DND-41 (cell line): ENCODE data around the gene MSI2.
A peak's percentile ranks its signal among the peaks of the same experiment; 100 is the strongest.

ENCODE experiments used
- ATAC-seq: fragments of 200-7000 bp; cut with Tn5 transposase; 3 replicates; pipeline ENCODE4 v1.9.1; 2021; ENCODE audit warnings: low read depth; ENCODE audit not compliant: insufficient read depth
- DNase-seq: peaks from one replicate; pipeline ENCODE4 v3.0.0-alpha.2; 2020
- H2AFZ ChIP-seq: 2 replicates; pipeline ENCODE4 v1.6.0; 2012; ENCODE audit warnings: low read depth, low read length
- H3K27ac ChIP-seq: 2 replicates; pipeline ENCODE4 v1.5.1; 2012; ENCODE audit warnings: low read length, inconsistent platforms
- H3K27me3 ChIP-seq: fragments of 200-600 bp; sonication (generic); 2 replicates; pipeline ENCODE4 v1.6.0; 2012; ENCODE audit warnings: low read length, mild to moderate bottlenecking, inconsistent platforms; ENCODE audit not compliant: insufficient read depth, poor library complexity
- H3K36me3 ChIP-seq: 2 replicates; pipeline ENCODE4 v1.5.1; 2012; ENCODE audit warnings: low read length, inconsistent platforms; ENCODE audit not compliant: insufficient read depth
- H3K4me1 ChIP-seq: 2 replicates; pipeline ENCODE4 v1.5.1; 2012; ENCODE audit warnings: mild to moderate bottlenecking, low read length; ENCODE audit not compliant: insufficient read depth
- H3K4me2 ChIP-seq: 2 replicates; pipeline ENCODE4 v1.6.0; 2012; ENCODE audit warnings: mild to moderate bottlenecking, moderate library complexity, low read length, inconsistent platforms; ENCODE audit not compliant: insufficient read depth
- H3K4me3 ChIP-seq, 2 experiments: fragments of 200-600 bp in 1 of 2; shearing (Covaris generic) in 1 of 2; 2 replicates each; pipeline ENCODE4 v1.5.1; 2012 to 2016; ENCODE audit warnings: inconsistent platforms in 2 of 2, low read length in 2 of 2, mild to moderate bottlenecking in 2 of 2, low read depth in 1 of 2, moderate library complexity in 1 of 2
- H3K79me2 ChIP-seq: 2 replicates; pipeline ENCODE4 v1.6.0; 2012; ENCODE audit warnings: low read length, inconsistent platforms; ENCODE audit not compliant: insufficient read depth
- H3K9ac ChIP-seq: 2 replicates; pipeline ENCODE4 v1.6.0; 2012; ENCODE audit warnings: low read depth, mild to moderate bottlenecking, inconsistent platforms, low read length, moderate library complexity
- H3K9me3 ChIP-seq: 2 replicates; pipeline ENCODE4 v1.5.1; 2012; ENCODE audit warnings: low read length, moderate library complexity, mild to moderate bottlenecking, inconsistent platforms; ENCODE audit not compliant: insufficient read depth, severe bottlenecking
- H4K20me1 ChIP-seq: 2 replicates; pipeline ENCODE4 v1.6.0; 2012; ENCODE audit warnings: low read length; ENCODE audit not compliant: insufficient read depth
- EZH2 ChIP-seq: IDR thresholded peaks from 3 replicates; pipeline ENCODE4 v1.6.1; 2012; ENCODE audit warnings: borderline replicate concordance, low read depth, mild to moderate bottlenecking, moderate library complexity, low read length, inconsistent platforms; ENCODE audit not compliant: severe bottlenecking
- TF ChIP-seq, protein P1 (sequence below): IDR thresholded peaks from 2 replicates; pipeline ENCODE4 v1.5.1; 2012; ENCODE audit warnings: borderline replicate concordance, low read length, moderate library complexity, mild to moderate bottlenecking; ENCODE audit not compliant: poor library complexity, severe bottlenecking; ENCODE audit errors: extremely low read depth

The MSI2 gene

DNA sequence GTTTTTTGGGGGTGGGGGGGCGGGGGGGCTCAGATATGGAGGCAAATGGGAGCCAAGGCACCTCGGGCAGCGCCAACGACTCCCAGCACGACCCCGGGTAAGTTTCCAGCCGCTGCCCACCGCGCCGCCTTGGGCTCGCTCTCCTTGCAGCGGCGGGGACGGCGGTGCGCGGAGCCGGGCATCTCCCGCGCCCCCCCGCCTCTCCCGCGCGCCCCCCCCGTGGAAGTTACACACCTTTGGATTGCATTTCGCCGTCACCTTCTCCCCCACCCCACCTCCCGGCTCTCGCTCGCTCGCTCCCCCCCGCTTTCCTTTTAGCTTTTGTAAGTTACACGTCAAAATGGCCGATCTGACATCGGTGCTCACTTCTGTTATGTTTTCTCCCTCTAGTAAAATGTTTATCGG lies 387 bp downstream of the MSI2 start:
- Histone ChIP-seq H3K4me3 (peak overlapping the region; percentile 81 to 91), H3K9me3 (no peaks in the 10 kb centered on the region), H4K20me1 (peaks cover 30% of the 10 kb centered on the region), H2AFZ (no peak overlapping the region), H3K4me2 (peak overlapping the region; percentile 88), H3K9ac (peak overlapping the region; percentile 84), H3K79me2 (peaks cover 50% of the 10 kb centered on the region), H3K27ac (peak overlapping the region; percentile 91), H3K36me3 (peaks cover 40% of the 10 kb centered on the region), H3K27me3 (no peaks in the 10 kb centered on the region), H3K4me1 (peaks cover 38% of the 10 kb centered on the region)
- ATAC-seq (peak; percentile 37), DNase-seq (peak; percentile 69)
- no peak for TF ChIP-seq EZH2
- TF ChIP-seq, protein P1, sequence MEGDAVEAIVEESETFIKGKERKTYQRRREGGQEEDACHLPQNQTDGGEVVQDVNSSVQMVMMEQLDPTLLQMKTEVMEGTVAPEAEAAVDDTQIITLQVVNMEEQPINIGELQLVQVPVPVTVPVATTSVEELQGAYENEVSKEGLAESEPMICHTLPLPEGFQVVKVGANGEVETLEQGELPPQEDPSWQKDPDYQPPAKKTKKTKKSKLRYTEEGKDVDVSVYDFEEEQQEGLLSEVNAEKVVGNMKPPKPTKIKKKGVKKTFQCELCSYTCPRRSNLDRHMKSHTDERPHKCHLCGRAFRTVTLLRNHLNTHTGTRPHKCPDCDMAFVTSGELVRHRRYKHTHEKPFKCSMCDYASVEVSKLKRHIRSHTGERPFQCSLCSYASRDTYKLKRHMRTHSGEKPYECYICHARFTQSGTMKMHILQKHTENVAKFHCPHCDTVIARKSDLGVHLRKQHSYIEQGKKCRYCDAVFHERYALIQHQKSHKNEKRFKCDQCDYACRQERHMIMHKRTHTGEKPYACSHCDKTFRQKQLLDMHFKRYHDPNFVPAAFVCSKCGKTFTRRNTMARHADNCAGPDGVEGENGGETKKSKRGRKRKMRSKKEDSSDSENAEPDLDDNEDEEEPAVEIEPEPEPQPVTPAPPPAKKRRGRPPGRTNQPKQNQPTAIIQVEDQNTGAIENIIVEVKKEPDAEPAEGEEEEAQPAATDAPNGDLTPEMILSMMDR, result peak; percentile 11

GRCh38 chr17:57257195-57257894 lies 1.0 kb downstream of the MSI2 start:
- peak; percentile 31; the same call in 1 of the 3 replicates for ATAC-seq
- H3K4me1 ChIP-seq, result peaks cover 44% of the 10 kb centered on the region

DNA sequence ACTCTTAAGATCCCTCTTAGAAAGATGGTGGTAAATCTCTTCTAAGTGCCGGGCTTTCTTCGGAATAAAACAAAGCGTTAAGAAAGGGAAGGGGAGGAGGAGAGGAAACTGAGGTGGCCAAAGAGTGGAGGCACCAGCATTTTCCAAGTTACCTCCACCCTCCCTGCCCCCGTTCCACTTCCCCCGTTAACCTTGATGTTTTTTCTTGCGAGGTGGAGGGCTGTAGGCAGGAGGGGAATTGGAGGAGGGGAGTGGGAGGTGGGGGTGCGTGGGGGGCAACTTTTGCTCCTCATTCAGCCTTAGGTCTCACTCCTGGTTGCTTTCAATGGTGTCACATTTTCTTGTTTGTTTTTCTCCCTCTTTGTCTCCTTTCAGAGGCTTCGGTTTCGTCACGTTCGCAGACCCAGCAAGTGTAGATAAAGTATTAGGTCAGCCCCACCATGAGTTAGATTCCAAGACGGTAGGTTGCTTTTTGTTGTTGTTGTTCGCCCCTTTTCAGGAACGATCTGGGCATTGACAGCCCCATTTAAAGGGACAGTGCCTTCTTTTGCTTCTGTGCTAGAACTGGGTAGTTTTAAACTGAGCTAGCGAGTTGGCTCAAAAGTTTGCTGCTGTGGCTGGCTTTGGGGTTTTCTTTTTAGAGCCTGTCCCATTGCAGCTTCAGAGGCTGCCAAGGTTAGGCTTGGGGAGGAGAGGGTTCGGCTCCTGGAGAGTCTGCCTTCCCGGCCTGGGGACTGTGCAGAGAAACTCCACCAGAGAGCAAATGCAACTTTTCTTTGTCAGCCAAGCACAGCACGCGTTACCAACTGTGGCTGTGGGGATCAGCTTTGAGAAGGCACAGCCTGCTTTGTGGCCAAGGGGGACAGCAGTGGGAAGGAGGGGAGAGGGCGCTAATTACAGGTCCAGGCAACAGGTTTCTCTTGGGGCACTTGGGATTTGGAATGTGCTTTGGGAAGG lies 1.9 kb downstream of the MSI2 start:
- peak overlapping the region; percentile 91 for H3K27ac ChIP-seq
- DNase-seq (peak; percentile 46), ATAC-seq (peak; percentile 32)
- peaks cover 53% of the 10 kb centered on the region for H3K4me1 ChIP-seq
- peak overlapping the region; percentile 88 for H3K4me2 ChIP-seq
- peak overlapping the region; percentile 81 to 91 for H3K4me3 ChIP-seq
- TF ChIP-seq, protein P1, result no peak
- H4K20me1 ChIP-seq, result peaks cover 45% of the 10 kb centered on the region
- no peaks in the 10 kb centered on the region for H3K27me3 ChIP-seq
- H3K9ac ChIP-seq, result peak overlapping the region; percentile 84
- peaks cover 64% of the 10 kb centered on the region for H3K79me2 ChIP-seq
- H2AFZ ChIP-seq, result no peak overlapping the region
- peaks cover 54% of the 10 kb centered on the region for H3K36me3 ChIP-seq
- H3K9me3 ChIP-seq, result no peaks in the 10 kb centered on the region

More at GRCh38 chr17:57257195-57257894, 1.0 kb downstream of the MSI2 start:
- Histone ChIP-seq H3K9ac (peak overlapping the region; percentile 84), H3K27ac (peak overlapping the region; percentile 91), H3K27me3 (no peaks in the 10 kb centered on the region), H2AFZ (no peak overlapping the region), H3K4me2 (peak overlapping the region; percentile 88), H3K4me3 (peak overlapping the region; percentile 81 to 91), H4K20me1 (peaks cover 36% of the 10 kb centered on the region), H3K9me3 (no peaks in the 10 kb centered on the region), H3K36me3 (peaks cover 46% of the 10 kb centered on the region), H3K79me2 (peaks cover 56% of the 10 kb centered on the region)
- peak; percentile 49 for DNase-seq
- no peak for TF ChIP-seq EZH2
- TF ChIP-seq, protein P1, result no peak
